Loucy (cell line): ENCODE measurements around the gene LGALS9B.
"Not testable (repeated sequence)": the region's sequence is repeated elsewhere in the genome, so short reads cannot be mapped to it uniquely, and the experiment has no call there.

Experiments used
- H2AFZ ChIP-seq: fragments of 200-600 bp; sonication (generic); 2 replicates; pipeline ENCODE4 v1.6.0; 2016; ENCODE audit warnings: antibody characterized with exemption, mild to moderate bottlenecking, low read length, moderate library complexity
- H3F3A ChIP-seq: fragments of 200-600 bp; 2 replicates; pipeline ENCODE4 v1.6.0; 2016; ENCODE audit warnings: antibody characterized with exemption, low read depth, mild to moderate bottlenecking
- H3K27me3 ChIP-seq: fragments of 200-600 bp; sonication (generic); 2 replicates; pipeline ENCODE4 v1.6.1; 2014; ENCODE audit warnings: low read length, mild to moderate bottlenecking; ENCODE audit not compliant: insufficient read depth, poor library complexity, severe bottlenecking
- H3K36me3 ChIP-seq: fragments of 200-600 bp; sonication (generic); 2 replicates; pipeline ENCODE4 v1.6.1; 2016; ENCODE audit warnings: low read length; ENCODE audit not compliant: insufficient read depth
- H3K4me1 ChIP-seq: fragments of 200-600 bp; sonication (generic); 2 replicates; pipeline ENCODE4 v1.5.1; 2014; ENCODE audit warnings: low read length, mild to moderate bottlenecking; ENCODE audit not compliant: insufficient read depth, poor library complexity, severe bottlenecking
- H3K4me2 ChIP-seq: fragments of 200-600 bp; sonication (generic); 2 replicates; pipeline ENCODE4 v1.6.0; 2014; ENCODE audit warnings: antibody characterized with exemption, low read length, low read depth, mild to moderate bottlenecking; ENCODE audit not compliant: poor library complexity, severe bottlenecking
- H3K4me3 ChIP-seq: fragments of 200-600 bp; sonication (generic); 2 replicates; pipeline ENCODE4 v1.5.1; 2014; ENCODE audit warnings: low read length, mild to moderate bottlenecking, mixed read lengths; ENCODE audit not compliant: poor library complexity, severe bottlenecking
- H3K79me2 ChIP-seq: fragments of 200-600 bp; sonication (generic); 2 replicates; pipeline ENCODE4 v1.6.1; 2014; ENCODE audit warnings: low read length; ENCODE audit not compliant: insufficient read depth
- H3K9ac ChIP-seq: fragments of 200-600 bp; sonication (generic); 2 replicates; pipeline ENCODE4 v1.6.0; 2014; ENCODE audit warnings: mild to moderate bottlenecking, low read depth, low read length, moderate library complexity; ENCODE audit not compliant: poor library complexity, severe bottlenecking
- H3K9me2 ChIP-seq: fragments of 200-600 bp; sonication (generic); replicated peaks from 2 replicates; pipeline ENCODE4 v1.6.1; 2016; ENCODE audit warnings: low read depth, low read length, mixed read lengths
- H3K9me3 ChIP-seq: fragments of 200-600 bp; sonication (generic); 2 replicates; pipeline ENCODE4 v1.6.1; 2014; ENCODE audit warnings: mild to moderate bottlenecking, antibody characterized with exemption, low read length, low read depth; ENCODE audit not compliant: insufficient read depth
- H4K20me1 ChIP-seq: fragments of 200-600 bp; sonication (generic); 2 replicates; pipeline ENCODE4 v1.6.0; 2014; ENCODE audit warnings: antibody characterized with exemption, low read length, mild to moderate bottlenecking; ENCODE audit not compliant: insufficient read depth, poor library complexity, severe bottlenecking

The LGALS9B gene

GRCh38 chr17:20504388-20505066, 37.2 kb upstream of the LGALS9B start:
- H3K9me3 ChIP-seq, H3K4me3 ChIP-seq: not testable (repeated sequence)

GRCh38 chr17:20501896-20502295, 34.6 kb upstream of the LGALS9B start:
- H3K9ac ChIP-seq, H3F3A ChIP-seq, H3K4me3 ChIP-seq, H3K36me3 ChIP-seq, H3K9me3 ChIP-seq, H4K20me1 ChIP-seq, H3K4me2 ChIP-seq, H3K27me3 ChIP-seq, H3K4me1 ChIP-seq, H3K9me2 ChIP-seq, H3K79me2 ChIP-seq, H2AFZ ChIP-seq: not testable (repeated sequence)

More at GRCh38 chr17:20504388-20505066, 37.2 kb upstream of the LGALS9B start:
- not testable (repeated sequence) for H3K9me2 ChIP-seq, H3F3A ChIP-seq, H3K27me3 ChIP-seq, H3K36me3 ChIP-seq, H3K9ac ChIP-seq, H3K79me2 ChIP-seq, H3K4me2 ChIP-seq, H2AFZ ChIP-seq, H4K20me1 ChIP-seq, H3K4me1 ChIP-seq

- not testable (repeated sequence) for H3K4me3 ChIP-seq, H3K9me2 ChIP-seq, H2AFZ ChIP-seq, H3K9ac ChIP-seq, H3K4me2 ChIP-seq, H3K4me1 ChIP-seq, H3K9me3 ChIP-seq, H3F3A ChIP-seq, H3K36me3 ChIP-seq, H3K27me3 ChIP-seq, H3K79me2 ChIP-seq, H4K20me1 ChIP-seq
These were observed 33.0 kb upstream of the LGALS9B start for GRCh38 chr17:20500346-20500745.

- not testable (repeated sequence) for H3K79me2 ChIP-seq, H3K9me3 ChIP-seq, H3K4me1 ChIP-seq, H4K20me1 ChIP-seq, H3K36me3 ChIP-seq, H3K4me3 ChIP-seq, H3F3A ChIP-seq, H3K4me2 ChIP-seq, H3K27me3 ChIP-seq, H3K9me2 ChIP-seq, H3K9ac ChIP-seq, H2AFZ ChIP-seq
These were observed 28.1 kb upstream of the LGALS9B start for GRCh38 chr17:20495420-20495819.

GRCh38 chr17:20494735-20495134, 27.4 kb upstream of the LGALS9B start:
- H2AFZ ChIP-seq, H3K4me3 ChIP-seq, H3K36me3 ChIP-seq, H3K9me3 ChIP-seq, H3F3A ChIP-seq, H3K9ac ChIP-seq, H4K20me1 ChIP-seq, H3K27me3 ChIP-seq, H3K4me1 ChIP-seq, H3K9me2 ChIP-seq, H3K79me2 ChIP-seq, H3K4me2 ChIP-seq: not testable (repeated sequence)

- not testable (repeated sequence) for H3K27me3 ChIP-seq, H3K4me3 ChIP-seq, H3K4me2 ChIP-seq, H3K4me1 ChIP-seq, H3K36me3 ChIP-seq, H2AFZ ChIP-seq, H3F3A ChIP-seq, H3K9ac ChIP-seq, H3K9me3 ChIP-seq, H3K9me2 ChIP-seq, H3K79me2 ChIP-seq, H4K20me1 ChIP-seq
These were observed 26.8 kb upstream of the LGALS9B start for GRCh38 chr17:20494147-20494546.

- not testable (repeated sequence) for H3K9me2 ChIP-seq, H3K4me1 ChIP-seq, H4K20me1 ChIP-seq, H3K36me3 ChIP-seq, H3K4me3 ChIP-seq, H3K4me2 ChIP-seq, H3K9ac ChIP-seq, H2AFZ ChIP-seq, H3K9me3 ChIP-seq, H3K27me3 ChIP-seq, H3K79me2 ChIP-seq, H3F3A ChIP-seq
These were observed 25.6 kb upstream of the LGALS9B start for GRCh38 chr17:20492971-20493370.
